Measurements from ENCODE around the gene PABPN1L.

Gene PABPN1L

DNA sequence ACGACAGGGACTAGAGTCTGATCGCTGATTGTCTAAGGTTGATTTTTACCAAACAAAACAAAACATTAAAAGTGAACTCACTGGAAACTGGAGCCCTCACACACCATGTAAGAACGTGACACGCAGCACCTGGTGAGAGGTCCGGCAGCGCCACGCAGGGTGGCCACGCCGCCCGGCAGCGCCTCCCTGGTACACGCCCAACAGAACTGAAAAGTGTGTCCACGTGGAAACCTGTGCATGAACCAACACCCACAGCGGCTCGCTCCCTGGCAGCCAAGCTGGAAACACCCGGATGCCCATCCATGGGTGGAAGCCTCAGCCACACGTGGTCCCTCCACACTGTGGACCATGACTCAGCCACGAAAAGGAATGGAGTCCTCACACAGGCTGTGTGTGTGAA is 18.8 kb downstream of the PABPN1L start:
- no peak for DNase-seq (ENCODE audit: low read depth)
- H3K4me3 ChIP-seq (ENCODE audit: low read depth, low read length) = no peak overlapping the region
- TF ChIP-seq, protein P1, sequence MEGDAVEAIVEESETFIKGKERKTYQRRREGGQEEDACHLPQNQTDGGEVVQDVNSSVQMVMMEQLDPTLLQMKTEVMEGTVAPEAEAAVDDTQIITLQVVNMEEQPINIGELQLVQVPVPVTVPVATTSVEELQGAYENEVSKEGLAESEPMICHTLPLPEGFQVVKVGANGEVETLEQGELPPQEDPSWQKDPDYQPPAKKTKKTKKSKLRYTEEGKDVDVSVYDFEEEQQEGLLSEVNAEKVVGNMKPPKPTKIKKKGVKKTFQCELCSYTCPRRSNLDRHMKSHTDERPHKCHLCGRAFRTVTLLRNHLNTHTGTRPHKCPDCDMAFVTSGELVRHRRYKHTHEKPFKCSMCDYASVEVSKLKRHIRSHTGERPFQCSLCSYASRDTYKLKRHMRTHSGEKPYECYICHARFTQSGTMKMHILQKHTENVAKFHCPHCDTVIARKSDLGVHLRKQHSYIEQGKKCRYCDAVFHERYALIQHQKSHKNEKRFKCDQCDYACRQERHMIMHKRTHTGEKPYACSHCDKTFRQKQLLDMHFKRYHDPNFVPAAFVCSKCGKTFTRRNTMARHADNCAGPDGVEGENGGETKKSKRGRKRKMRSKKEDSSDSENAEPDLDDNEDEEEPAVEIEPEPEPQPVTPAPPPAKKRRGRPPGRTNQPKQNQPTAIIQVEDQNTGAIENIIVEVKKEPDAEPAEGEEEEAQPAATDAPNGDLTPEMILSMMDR (conservative IDR thresholded peaks at IDR 0.05; ENCODE audit: low read depth, low read length) = no peak

DNA sequence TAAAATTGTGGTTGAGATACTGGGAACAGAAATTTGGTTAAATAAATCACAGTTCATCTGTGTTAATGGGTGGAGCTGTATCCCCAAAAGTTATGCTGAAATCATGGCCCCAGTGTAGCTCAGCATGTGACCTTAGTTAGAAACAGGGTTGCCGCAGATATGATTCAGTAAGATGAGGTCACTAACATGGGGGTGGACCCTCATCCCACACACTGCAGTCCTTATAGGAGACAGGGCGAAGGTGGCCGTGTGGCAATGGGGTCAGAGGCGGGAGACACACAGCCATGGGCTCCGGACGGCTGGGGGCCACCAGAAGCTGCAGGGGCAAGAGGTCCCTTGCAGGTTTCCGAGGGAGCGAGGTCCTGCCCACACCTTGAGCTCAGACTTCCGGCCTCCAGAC is 20.4 kb downstream of the PABPN1L start:
- peak; percentile 16 for DNase-seq (ENCODE audit: low read depth)
- TF ChIP-seq, protein P1 (conservative IDR thresholded peaks at IDR 0.05; ENCODE audit: low read depth, low read length) = no peak
- no peak overlapping the region for H3K4me3 ChIP-seq (ENCODE audit: low read depth, low read length)

DNA sequence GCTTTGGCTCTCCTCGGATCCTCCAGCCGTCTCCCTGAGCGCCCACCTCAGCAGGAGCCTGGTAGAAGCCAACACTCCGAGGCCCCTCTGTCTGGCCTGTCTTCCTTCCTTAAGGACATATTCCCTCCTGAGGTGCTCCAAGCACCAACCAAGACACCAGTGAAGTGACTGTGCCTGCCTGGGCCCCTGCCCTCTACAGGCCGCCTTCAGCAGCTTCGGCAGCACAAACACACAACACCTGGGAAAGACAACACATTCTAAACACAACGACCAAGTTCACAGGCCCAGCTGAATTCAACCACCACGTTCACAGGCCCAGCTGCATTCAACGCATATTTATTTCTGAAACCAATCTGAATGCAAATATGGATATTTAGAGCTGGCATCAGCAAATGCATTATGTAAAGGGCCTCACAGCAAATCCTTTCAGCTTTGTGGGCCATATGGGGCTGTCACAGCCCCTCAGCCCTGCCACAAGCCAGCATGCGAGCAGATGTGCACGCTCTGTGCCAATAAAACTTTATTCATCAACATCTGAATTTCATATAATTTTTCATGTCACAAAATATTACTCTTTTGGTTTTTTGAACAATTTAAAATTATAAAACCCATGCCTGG is 21.9 kb downstream of the PABPN1L start:
- DNase-seq (ENCODE audit: low read depth) = no peak
- H3K4me3 ChIP-seq (ENCODE audit: low read depth, low read length) = no peak overlapping the region
- TF ChIP-seq, protein P1 (conservative IDR thresholded peaks at IDR 0.05; ENCODE audit: low read depth, low read length) = peak; percentile 38

DNA sequence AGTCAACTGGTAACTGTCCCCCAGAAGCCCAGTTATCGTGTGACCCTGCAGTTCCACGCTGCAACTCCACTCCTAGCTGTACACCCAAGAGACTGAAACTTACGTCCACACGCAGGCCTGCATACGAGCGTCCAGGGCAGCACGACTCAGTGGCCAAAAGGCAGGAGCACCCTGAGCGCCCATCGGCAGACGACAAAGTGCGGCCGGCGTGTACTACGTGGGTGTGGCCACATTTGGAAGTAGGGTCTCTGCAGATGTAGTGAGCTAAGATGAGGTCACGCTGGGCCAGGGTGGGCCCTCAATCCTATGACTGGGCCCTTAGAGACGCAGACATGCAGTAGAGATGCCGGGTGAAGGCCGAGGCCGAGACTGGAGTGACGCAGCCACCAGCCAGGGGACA is 23.2 kb downstream of the PABPN1L start:
- TF ChIP-seq, protein P1 (conservative IDR thresholded peaks at IDR 0.05; ENCODE audit: low read depth, low read length) = no peak
- DNase-seq (ENCODE audit: low read depth) = no peak
- H3K4me3 ChIP-seq (ENCODE audit: low read depth, low read length) = no peak overlapping the region

DNA sequence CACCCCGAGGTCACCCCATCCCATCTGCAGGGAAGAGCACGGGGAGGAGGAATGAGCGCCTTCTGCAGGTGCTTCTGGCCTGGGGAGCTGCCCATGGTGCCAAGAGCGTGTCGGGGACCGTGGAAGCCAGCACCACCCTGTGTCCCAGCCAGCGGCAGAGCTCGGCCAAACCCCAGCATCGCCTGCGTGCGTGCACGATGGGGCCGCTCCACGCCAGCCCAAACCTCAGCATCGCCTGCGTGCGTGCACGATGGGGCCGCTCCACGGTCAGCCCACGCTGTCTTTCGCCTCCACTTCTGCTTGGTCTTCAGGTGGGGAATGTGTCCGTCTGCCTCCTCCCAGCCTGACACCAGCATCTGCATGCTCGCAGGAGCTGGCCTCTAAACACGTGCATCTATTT is 23.7 kb downstream of the PABPN1L start:
- H3K4me3 ChIP-seq (ENCODE audit: low read depth, low read length) = no peak overlapping the region
- TF ChIP-seq, protein P1 (conservative IDR thresholded peaks at IDR 0.05; ENCODE audit: low read depth, low read length) = no peak
- no peak for DNase-seq (ENCODE audit: low read depth)

DNA sequence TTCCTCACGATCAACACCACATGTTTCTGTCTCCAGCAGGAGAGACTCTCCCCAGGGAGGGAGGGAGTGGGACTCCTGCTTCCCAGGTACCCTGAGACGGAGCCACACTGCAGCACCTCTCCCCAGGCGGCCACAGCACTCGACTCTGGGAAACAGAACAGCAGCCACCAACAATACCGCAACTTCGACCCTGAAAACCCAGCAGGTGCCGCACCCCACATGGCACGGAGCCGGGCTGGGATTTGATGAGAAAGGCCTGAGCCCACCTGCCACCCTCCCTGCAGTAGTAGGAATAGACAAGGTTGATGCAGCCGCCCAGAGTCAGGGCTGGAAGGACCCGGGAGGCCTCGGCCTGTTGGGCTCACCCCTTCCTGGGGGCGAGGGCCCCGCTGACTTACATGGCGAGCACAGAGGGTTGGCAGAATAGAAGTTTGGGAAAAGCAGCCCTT is 24.1 kb downstream of the PABPN1L start:
- H3K4me3 ChIP-seq (ENCODE audit: low read depth, low read length) = no peak overlapping the region
- TF ChIP-seq, protein P1 (conservative IDR thresholded peaks at IDR 0.05; ENCODE audit: low read depth, low read length) = no peak
- DNase-seq (ENCODE audit: low read depth) = no peak

Measured in choroid plexus epithelial cell (primary cell).